K562 (cell line): Measurements from ENCODE around the gene MRPL3. TPM values are rescaled to one million over a fixed set of nuclear protein-coding genes. Genes with fewer than 3 reads are reported as not detected.

Experiments
- ETV6 ChIP-seq, 3 experiments: fragments of 150-350 bp in 1 of 3; sonication (generic) in 1 of 3; formaldehyde crosslinking in 1 of 3; IDR thresholded peaks; 2 replicates each; pipeline versions ENCODE4 v1.6.1 to v1.8.0; 2014 to 2022; ENCODE audit warnings: borderline replicate concordance in 2 of 3, low read depth in 2 of 3, antibody characterized with exemption in 1 of 3, low read length in 1 of 3, mild to moderate bottlenecking in 1 of 3, missing genetic modification reagents in 1 of 3
- HSF4 ChIP-seq: fragments of 250-450 bp; sonication (Bioruptor Pico); IDR thresholded peaks from 2 replicates; pipeline ENCODE4 v2.1.2; 2022; ENCODE audit warnings: mild to moderate bottlenecking, moderate library complexity, borderline replicate concordance
- NEUROD1 ChIP-seq: fragments of 150-350 bp; IDR thresholded peaks from 2 replicates; pipeline ENCODE4 v1.6.1; 2014; ENCODE audit warnings: borderline replicate concordance, low read length, low read depth; ENCODE audit not compliant: partially characterized antibody
- PCBP1 ChIP-seq: fragments of 200-400 bp; formaldehyde crosslinking; IDR thresholded peaks from 2 replicates; pipeline ENCODE4 v1.6.1; 2018; ENCODE audit warnings: mild to moderate bottlenecking, low read depth, low read length; ENCODE audit not compliant: poor library complexity, severe bottlenecking
- PRMT5 ChIP-seq: sonication (generic); formaldehyde crosslinking; IDR thresholded peaks from 2 replicates; pipeline ENCODE4 v1.5.0; 2020; ENCODE audit warnings: missing genetic modification reagents
- RBM22 ChIP-seq: fragments of 200-400 bp; formaldehyde crosslinking; IDR thresholded peaks from 2 replicates; pipeline ENCODE4 v1.6.1; 2018; ENCODE audit warnings: low read length, low read depth; ENCODE audit not compliant: poor library complexity, severe bottlenecking
- SMAD2 ChIP-seq: fragments of 150-350 bp; IDR thresholded peaks from 2 replicates; pipeline ENCODE4 v1.6.1; 2014; ENCODE audit warnings: low read depth, mild to moderate bottlenecking, low read length
- ZBED1 ChIP-seq: IDR thresholded peaks from 2 replicates; pipeline ENCODE4 v1.6.1; 2014
- ZBTB8A ChIP-seq: fragments of 450-650 bp; IDR thresholded peaks from 2 replicates; pipeline ENCODE4 v1.6.1; 2018; ENCODE audit warnings: mild to moderate bottlenecking, moderate library complexity; ENCODE audit not compliant: partially characterized antibody
- ZEB2 ChIP-seq: fragments of 450-650 bp; IDR thresholded peaks from 2 replicates; pipeline ENCODE4 v1.6.1; 2016
- ZNF449 ChIP-seq: fragments of 250-450 bp; sonication (Bioruptor Pico); IDR thresholded peaks from 2 replicates; pipeline ENCODE4 v1.8.0; 2022; ENCODE audit warnings: moderate library complexity, mild to moderate bottlenecking, inconsistent platforms
- ZNF695 ChIP-seq: fragments of 450-650 bp; formaldehyde crosslinking; IDR thresholded peaks from 2 replicates; pipeline ENCODE4 v1.4.0; 2020; ENCODE audit warnings: mild to moderate bottlenecking, moderate library complexity
- polyA plus RNA-seq, 8 experiments: library from polyadenylated mRNA; depleted of rRNA in 4 of 8; stranded (reverse) in 5 of 8; unstranded in 3 of 8; fragments of >200 nt; fragmentation: Nextera tagmentation in 2 of 8; fragmentation: Illumina TruSeq in 1 of 8; extraction: Ambion mirVana in 2 of 8; extraction: Trizol in 1 of 8; gene quantifications; 2 replicates each; pipeline versions ENCODE4 v1.2.1 to v1.2.3, GENCODE V29; 2011 to 2014; ENCODE audit warnings: inconsistent platforms in 1 of 8, missing spikeins in 1 of 8
- total RNA-seq, 7 experiments: library from RNA; depleted of rRNA in 6 of 7; stranded (reverse); fragments of >200 nt in 6 of 7; fragmentation: Illumina TruSeq in 2 of 7; extraction: Trizol in 2 of 7; gene quantifications; 2 replicates each; pipeline versions ENCODE4 v1.2.1 to v1.2.3, GENCODE V29; 2011 to 2021; ENCODE audit warnings: low replicate concordance in 1 of 7
- TF ChIP-seq, protein P1 (sequence below): conservative IDR thresholded peaks from 2 replicates; pipeline ENCODE4 v1.6.1; 2011; ENCODE audit warnings: low read depth, mild to moderate bottlenecking, low read length; ENCODE audit not compliant: control insufficient read depth
- TF ChIP-seq, protein P2 (sequence below): sonication (generic); formaldehyde crosslinking; IDR thresholded peaks from 2 replicates; pipeline ENCODE4 v1.9.0; 2022; ENCODE audit warnings: mild to moderate bottlenecking, missing genetic modification reagents
- TF ChIP-seq, protein P3 (sequence below): fragments of 250-450 bp; sonication (Bioruptor Pico); IDR thresholded peaks from 2 replicates; pipeline ENCODE4 v1.4.0; 2020
- TF ChIP-seq, protein P4 (sequence below): sonication (generic); formaldehyde crosslinking; IDR thresholded peaks from 2 replicates; pipeline ENCODE4 v1.8.0; 2022; ENCODE audit warnings: missing genetic modification reagents, mild to moderate bottlenecking, borderline replicate concordance

The MRPL3 gene
- total and polyA plus RNA-seq, 9 of the 15 experiments (the other 6 are each of a cell fraction or from before 2014, with no cell fraction given), result 81.7 to 340 (median 190) TPM

DNA sequence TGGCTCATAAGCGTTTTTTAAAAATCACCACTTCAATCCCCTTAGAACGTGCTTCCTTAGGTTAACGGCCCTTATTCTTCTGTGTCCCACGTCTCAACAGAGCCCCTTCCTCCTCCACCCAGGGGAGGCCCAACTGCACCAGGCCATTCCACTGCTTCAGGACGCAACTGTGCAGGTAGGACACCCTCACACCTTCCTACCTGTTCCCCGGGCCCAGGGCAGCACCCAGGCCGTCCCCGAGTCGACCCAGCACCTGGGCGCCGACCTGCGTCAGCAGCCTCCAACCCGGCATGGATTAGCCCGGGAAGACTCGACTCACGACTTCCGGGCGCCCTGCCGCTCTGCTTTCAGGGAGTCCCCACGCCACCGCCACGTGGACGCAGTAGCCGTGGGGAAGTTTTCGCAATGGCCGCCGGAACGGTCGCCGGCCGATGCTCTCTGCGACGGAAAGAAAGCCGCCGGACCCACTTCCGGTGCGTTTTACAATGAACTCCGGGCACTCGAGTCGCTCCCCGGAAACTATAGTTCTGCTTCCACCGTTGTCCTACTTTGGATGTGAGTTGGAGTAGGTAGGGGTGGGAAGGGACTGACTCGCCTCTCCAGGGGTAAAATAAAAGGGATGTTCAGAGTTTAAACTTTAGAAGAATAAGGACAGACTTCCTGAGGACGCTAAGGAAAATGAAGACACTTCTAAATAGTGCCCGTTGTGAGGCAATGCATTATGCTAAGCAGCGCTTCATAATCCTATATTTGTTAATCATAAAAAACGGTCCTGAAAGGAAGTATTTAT, at the start of gene MRPL3 (continued):
- TF ChIP-seq, protein P1, sequence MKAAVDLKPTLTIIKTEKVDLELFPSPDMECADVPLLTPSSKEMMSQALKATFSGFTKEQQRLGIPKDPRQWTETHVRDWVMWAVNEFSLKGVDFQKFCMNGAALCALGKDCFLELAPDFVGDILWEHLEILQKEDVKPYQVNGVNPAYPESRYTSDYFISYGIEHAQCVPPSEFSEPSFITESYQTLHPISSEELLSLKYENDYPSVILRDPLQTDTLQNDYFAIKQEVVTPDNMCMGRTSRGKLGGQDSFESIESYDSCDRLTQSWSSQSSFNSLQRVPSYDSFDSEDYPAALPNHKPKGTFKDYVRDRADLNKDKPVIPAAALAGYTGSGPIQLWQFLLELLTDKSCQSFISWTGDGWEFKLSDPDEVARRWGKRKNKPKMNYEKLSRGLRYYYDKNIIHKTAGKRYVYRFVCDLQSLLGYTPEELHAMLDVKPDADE, result peak; percentile 86
- no peak for TF ChIP-seq ZBTB8A
- no peak for TF ChIP-seq SMAD2
- no peak for TF ChIP-seq PRMT5 (CRISPR knock-in tag)
- no peak for TF ChIP-seq ZNF695 (CRISPR knock-in tag)
- TF ChIP-seq, protein P2, sequence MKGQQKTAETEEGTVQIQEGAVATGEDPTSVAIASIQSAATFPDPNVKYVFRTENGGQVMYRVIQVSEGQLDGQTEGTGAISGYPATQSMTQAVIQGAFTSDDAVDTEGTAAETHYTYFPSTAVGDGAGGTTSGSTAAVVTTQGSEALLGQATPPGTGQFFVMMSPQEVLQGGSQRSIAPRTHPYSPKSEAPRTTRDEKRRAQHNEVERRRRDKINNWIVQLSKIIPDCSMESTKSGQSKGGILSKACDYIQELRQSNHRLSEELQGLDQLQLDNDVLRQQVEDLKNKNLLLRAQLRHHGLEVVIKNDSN, result peak; percentile 23; the same call in 1 of the 2 replicates
- peak; percentile 93 for TF ChIP-seq ZEB2
- TF ChIP-seq, protein P3, sequence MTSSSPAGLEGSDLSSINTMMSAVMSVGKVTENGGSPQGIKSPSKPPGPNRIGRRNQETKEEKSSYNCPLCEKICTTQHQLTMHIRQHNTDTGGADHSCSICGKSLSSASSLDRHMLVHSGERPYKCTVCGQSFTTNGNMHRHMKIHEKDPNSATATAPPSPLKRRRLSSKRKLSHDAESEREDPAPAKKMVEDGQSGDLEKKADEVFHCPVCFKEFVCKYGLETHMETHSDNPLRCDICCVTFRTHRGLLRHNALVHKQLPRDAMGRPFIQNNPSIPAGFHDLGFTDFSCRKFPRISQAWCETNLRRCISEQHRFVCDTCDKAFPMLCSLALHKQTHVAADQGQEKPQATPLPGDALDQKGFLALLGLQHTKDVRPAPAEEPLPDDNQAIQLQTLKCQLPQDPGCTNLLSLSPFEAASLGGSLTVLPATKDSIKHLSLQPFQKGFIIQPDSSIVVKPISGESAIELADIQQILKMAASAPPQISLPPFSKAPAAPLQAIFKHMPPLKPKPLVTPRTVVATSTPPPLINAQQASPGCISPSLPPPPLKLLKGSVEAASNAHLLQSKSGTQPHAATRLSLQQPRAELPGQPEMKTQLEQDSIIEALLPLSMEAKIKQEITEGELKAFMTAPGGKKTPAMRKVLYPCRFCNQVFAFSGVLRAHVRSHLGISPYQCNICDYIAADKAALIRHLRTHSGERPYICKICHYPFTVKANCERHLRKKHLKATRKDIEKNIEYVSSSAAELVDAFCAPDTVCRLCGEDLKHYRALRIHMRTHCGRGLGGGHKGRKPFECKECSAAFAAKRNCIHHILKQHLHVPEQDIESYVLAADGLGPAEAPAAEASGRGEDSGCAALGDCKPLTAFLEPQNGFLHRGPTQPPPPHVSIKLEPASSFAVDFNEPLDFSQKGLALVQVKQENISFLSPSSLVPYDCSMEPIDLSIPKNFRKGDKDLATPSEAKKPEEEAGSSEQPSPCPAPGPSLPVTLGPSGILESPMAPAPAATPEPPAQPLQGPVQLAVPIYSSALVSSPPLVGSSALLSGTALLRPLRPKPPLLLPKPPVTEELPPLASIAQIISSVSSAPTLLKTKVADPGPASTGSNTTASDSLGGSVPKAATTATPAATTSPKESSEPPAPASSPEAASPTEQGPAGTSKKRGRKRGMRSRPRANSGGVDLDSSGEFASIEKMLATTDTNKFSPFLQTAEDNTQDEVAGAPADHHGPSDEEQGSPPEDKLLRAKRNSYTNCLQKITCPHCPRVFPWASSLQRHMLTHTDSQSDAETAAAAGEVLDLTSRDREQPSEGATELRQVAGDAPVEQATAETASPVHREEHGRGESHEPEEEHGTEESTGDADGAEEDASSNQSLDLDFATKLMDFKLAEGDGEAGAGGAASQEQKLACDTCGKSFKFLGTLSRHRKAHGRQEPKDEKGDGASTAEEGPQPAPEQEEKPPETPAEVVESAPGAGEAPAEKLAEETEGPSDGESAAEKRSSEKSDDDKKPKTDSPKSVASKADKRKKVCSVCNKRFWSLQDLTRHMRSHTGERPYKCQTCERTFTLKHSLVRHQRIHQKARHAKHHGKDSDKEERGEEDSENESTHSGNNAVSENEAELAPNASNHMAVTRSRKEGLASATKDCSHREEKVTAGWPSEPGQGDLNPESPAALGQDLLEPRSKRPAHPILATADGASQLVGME (CRISPR knock-in tag), result no peak
- TF ChIP-seq ZBED1, result no peak
- TF ChIP-seq NEUROD1, result peak; percentile 82
- no peak for TF ChIP-seq ZNF449
- no peak for TF ChIP-seq ETV6 (IDR thresholded peaks at IDR 0.05; ENCODE audit: borderline replicate concordance in 1 of 2, low read depth in 2 of 2, low read length in 1 of 2)
- 0 out of 2 replicates have a peak, but pooled peaks have one; percentile 56 for TF ChIP-seq ETV6 (CRISPR knock-in tag; IDR thresholded peaks at IDR 0.05; ENCODE audit: borderline replicate concordance)
- no peak for TF ChIP-seq RBM22
- TF ChIP-seq, protein P4, sequence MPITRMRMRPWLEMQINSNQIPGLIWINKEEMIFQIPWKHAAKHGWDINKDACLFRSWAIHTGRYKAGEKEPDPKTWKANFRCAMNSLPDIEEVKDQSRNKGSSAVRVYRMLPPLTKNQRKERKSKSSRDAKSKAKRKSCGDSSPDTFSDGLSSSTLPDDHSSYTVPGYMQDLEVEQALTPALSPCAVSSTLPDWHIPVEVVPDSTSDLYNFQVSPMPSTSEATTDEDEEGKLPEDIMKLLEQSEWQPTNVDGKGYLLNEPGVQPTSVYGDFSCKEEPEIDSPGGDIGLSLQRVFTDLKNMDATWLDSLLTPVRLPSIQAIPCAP (CRISPR knock-in tag), result no peak
- TF ChIP-seq PCBP1, result no peak
- TF ChIP-seq HSF4, result no peak
